Osteocyte (in vitro differentiated cells): ENCODE results near the gene RPL18. TPM values are rescaled to one million over a fixed set of nuclear protein-coding genes. Genes with fewer than 3 reads are reported as not detected.
"Not testable (repeated sequence)": the region's sequence is repeated elsewhere in the genome, so short reads cannot be mapped to it uniquely, and the experiment has no call there.

Source experiments
- DNase-seq: peaks from one replicate; pipeline ENCODE4 v3.0.0; 2021; ENCODE audit warnings: mixed read lengths; ENCODE audit not compliant: unreplicated experiment; ENCODE audit errors: extremely low spot score
- H3K27ac Mint-ChIP-seq: one replicate; pipeline ENCODE4 v1.8.0; 2021; ENCODE audit warnings: mild to moderate bottlenecking, mixed read lengths; ENCODE audit not compliant: unreplicated experiment
- H3K27me3 Mint-ChIP-seq: one replicate; pipeline ENCODE4 v1.8.0; 2021; ENCODE audit warnings: mixed read lengths; ENCODE audit not compliant: unreplicated experiment
- H3K36me3 Mint-ChIP-seq: one replicate; pipeline ENCODE4 v1.8.0; 2021; ENCODE audit warnings: mixed read lengths; ENCODE audit not compliant: unreplicated experiment
- H3K4me1 Mint-ChIP-seq: one replicate; pipeline ENCODE4 v1.8.0; 2021; ENCODE audit warnings: mixed read lengths; ENCODE audit not compliant: unreplicated experiment
- H3K4me3 Mint-ChIP-seq: one replicate; pipeline ENCODE4 v1.8.0; 2021; ENCODE audit warnings: mild to moderate bottlenecking, moderate library complexity, mixed read lengths; ENCODE audit not compliant: unreplicated experiment
- H3K9me3 Mint-ChIP-seq: one replicate; pipeline ENCODE4 v1.8.0; 2021; ENCODE audit warnings: mixed read lengths; ENCODE audit not compliant: unreplicated experiment
- total RNA-seq: library from RNA; stranded (reverse); gene quantifications from 2 replicates; pipeline ENCODE4 v1.2.1, GENCODE V29; 2021
- TF ChIP-seq, protein P1 (sequence below): fragments of 200-600 bp; sonication (generic); IDR thresholded peaks from 2 replicates; pipeline ENCODE4 v1.5.0; 2021; ENCODE audit warnings: antibody characterized with exemption, mild to moderate bottlenecking, moderate library complexity

RPL18 gene
- total RNA-seq, 1 donor from 2014 or later, result 1,287 TPM

DNA sequence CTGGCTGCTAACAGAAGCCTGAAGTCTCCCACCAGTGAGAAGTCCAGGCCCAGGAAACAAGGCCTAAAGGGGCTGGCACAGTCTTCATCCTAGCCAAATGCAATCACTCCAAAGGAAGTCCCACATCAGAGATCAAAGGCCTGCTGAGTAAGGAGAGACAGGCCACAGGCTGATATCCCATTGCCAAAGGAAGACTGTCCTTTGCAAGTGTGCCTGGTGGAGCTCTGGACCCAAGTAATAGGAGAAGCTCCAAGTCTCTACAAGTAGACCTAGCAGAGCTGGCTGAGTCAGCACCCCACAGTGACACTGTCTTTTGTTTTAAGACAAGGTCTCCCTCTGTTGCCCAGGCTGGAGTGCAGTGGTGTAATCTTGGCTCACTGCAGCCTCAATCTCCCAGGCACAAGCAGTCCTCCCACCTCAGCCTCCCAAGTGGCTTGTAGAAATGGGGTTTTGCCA lies 13.7 kb upstream of the RPL18 start:
- Mint-ChIP-seq H3K4me1 (peaks cover 71% of the 10 kb centered on the region), H3K27me3 (no peaks in the 10 kb centered on the region), H3K9me3 (no peaks in the 10 kb centered on the region), H3K27ac (peak overlapping the region; percentile 93), H3K36me3 (peaks cover 7% of the 10 kb centered on the region), H3K4me3 (no peak overlapping the region)
- DNase-seq, result no peak
- TF ChIP-seq, protein P1, sequence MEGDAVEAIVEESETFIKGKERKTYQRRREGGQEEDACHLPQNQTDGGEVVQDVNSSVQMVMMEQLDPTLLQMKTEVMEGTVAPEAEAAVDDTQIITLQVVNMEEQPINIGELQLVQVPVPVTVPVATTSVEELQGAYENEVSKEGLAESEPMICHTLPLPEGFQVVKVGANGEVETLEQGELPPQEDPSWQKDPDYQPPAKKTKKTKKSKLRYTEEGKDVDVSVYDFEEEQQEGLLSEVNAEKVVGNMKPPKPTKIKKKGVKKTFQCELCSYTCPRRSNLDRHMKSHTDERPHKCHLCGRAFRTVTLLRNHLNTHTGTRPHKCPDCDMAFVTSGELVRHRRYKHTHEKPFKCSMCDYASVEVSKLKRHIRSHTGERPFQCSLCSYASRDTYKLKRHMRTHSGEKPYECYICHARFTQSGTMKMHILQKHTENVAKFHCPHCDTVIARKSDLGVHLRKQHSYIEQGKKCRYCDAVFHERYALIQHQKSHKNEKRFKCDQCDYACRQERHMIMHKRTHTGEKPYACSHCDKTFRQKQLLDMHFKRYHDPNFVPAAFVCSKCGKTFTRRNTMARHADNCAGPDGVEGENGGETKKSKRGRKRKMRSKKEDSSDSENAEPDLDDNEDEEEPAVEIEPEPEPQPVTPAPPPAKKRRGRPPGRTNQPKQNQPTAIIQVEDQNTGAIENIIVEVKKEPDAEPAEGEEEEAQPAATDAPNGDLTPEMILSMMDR, result no peak

DNA sequence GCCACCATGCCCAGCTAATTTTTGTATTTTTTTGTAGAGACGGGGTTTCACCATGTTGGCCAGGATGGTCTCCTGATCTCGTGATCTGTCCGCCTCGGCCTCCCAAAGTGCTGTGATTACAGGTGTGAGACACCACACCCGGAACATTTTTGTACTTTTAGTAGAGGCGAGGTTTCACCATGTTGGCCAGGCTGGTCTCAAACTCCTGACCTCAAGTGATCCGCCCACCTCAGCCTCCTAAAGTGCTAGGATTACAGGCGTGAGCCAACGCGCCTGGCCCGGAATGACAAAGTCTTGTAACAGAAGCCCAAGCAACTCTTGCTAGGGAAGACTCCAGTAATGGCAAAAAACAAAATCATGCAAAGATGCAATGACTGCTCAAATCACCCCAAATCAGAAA lies 13.3 kb upstream of the RPL18 start:
- H3K27me3 Mint-ChIP-seq, H3K4me3 Mint-ChIP-seq, H3K9me3 Mint-ChIP-seq, DNase-seq, H3K36me3 Mint-ChIP-seq: not testable (repeated sequence)
- peak overlapping the region; percentile 93 for H3K27ac Mint-ChIP-seq
- H3K4me1 Mint-ChIP-seq, result peaks cover 68% of the 10 kb centered on the region

DNA sequence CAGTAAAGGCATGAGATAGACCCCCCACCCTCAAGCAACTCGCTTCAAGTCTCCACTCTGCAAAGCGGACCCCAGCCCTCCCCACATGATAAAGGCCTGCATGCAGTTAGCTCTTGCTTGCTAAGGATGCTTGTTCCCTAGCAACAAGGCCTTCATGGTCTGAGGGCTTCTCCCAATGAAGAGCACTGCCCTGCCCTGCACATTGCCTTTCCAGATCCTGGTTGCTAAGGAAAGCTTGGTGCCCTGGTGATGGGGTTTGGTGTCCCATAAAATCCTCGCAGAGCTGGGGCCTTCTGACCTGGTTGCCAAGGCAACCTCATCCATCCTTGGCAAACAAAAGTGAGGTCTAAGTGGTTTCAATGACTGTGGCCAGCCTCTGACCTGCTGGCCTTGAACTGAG lies 12.2 kb upstream of the RPL18 start:
- peaks cover 7% of the 10 kb centered on the region for H3K36me3 Mint-ChIP-seq
- no peaks in the 10 kb centered on the region for H3K9me3 Mint-ChIP-seq
- TF ChIP-seq, protein P1, result no peak
- peak overlapping the region; percentile 92 for H3K27ac Mint-ChIP-seq
- peaks cover 63% of the 10 kb centered on the region for H3K4me1 Mint-ChIP-seq
- no peak for DNase-seq
- no peaks in the 10 kb centered on the region for H3K27me3 Mint-ChIP-seq
- peak overlapping the region; percentile 60 for H3K4me3 Mint-ChIP-seq

DNA sequence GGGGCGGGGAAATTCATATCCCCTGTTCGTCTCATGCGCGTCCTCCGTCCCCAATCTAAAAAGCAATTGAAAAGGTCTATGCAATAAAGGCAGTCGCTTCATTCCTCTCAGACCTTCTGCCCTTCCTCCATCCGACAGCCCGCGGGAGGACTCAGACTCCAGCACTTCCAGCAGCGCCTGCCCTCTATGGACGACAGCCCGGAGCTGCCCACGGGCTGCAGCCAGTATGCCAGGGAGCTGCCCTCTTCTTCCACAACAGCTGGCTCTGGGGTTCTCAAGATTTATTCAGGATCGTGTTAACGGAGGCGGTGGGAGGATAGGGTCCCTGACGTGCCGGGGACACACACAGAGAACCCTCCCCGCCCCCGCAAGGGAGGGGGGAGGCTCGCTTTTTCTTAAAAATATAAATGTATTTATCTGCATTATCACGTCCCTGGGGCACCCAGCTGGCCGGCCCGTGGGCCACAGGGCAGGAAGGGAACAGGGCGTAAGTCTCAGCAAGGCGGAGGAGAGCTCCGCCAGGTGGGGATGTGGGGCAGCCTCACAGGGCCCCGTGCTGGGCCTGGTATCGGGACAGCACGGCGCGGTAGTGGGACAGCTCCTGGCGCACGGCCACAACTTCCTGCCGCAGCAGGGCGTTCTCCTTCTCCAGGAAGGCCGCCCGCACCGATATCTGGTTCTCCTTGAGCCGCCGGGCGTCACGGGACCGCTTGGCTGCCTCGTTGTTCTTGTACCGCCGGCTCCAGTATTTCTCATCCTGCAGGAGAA lies 11.5 kb upstream of the RPL18 start:
- TF ChIP-seq, protein P1, result peak; percentile 45
- no peak for DNase-seq
- H3K4me1 Mint-ChIP-seq, result peaks cover 60% of the 10 kb centered on the region
- peaks cover 7% of the 10 kb centered on the region for H3K36me3 Mint-ChIP-seq
- no peaks in the 10 kb centered on the region for H3K9me3 Mint-ChIP-seq
- H3K27me3 Mint-ChIP-seq, result no peaks in the 10 kb centered on the region
- peak overlapping the region; percentile 92 for H3K27ac Mint-ChIP-seq
- H3K4me3 Mint-ChIP-seq, result peak overlapping the region; percentile 60

DNA sequence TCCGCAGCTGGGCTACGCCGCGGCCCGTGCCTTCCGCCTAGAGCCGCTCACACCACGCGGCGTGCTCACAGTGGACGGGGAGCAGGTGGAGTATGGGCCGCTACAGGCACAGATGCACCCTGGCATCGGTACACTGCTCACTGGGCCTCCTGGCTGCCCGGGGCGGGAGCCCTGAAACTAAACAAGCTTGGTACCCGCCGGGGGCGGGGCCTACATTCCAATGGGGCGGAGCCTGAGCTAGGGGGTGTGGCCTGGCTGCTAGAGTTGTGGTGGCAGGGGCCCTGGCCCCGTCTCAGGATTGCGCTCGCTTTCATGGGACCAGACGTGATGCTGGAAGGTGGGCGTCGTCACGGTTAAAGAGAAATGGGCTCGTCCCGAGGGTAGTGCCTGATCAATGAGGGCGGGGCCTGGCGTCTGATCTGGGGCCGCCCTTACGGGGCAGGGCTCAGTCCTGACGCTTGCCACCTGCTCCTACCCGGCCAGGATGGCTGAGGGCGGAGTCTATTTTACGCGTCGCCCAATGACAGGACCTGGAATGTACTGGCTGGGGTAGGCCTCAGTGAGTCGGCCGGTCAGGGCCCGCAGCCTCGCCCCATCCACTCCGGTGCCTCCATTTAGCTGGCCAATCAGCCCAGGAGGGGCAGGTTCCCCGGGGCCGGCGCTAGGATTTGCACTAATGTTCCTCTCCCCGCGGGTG lies 10.8 kb upstream of the RPL18 start:
- no peak for DNase-seq
- H3K4me1 Mint-ChIP-seq, result peaks cover 60% of the 10 kb centered on the region
- TF ChIP-seq, protein P1, result no peak
- H3K36me3 Mint-ChIP-seq, result peaks cover 7% of the 10 kb centered on the region
- peak overlapping the region; percentile 92 for H3K27ac Mint-ChIP-seq
- no peaks in the 10 kb centered on the region for H3K27me3 Mint-ChIP-seq
- peak overlapping the region; percentile 60 for H3K4me3 Mint-ChIP-seq
- H3K9me3 Mint-ChIP-seq, result no peaks in the 10 kb centered on the region
